IPS-NIHi7 (cell line): Measurements from ENCODE around the gene KRTAP9-6.
"Not testable (repeated sequence)": the region's sequence is repeated elsewhere in the genome, so short reads cannot be mapped to it uniquely, and the experiment has no call there.

Experiments
- DNase-seq: peaks from one replicate; pipeline ENCODE4 v3.0.0; 2012; ENCODE audit warnings: mixed read lengths; ENCODE audit errors: extremely low spot score

Gene KRTAP9-6

DNA sequence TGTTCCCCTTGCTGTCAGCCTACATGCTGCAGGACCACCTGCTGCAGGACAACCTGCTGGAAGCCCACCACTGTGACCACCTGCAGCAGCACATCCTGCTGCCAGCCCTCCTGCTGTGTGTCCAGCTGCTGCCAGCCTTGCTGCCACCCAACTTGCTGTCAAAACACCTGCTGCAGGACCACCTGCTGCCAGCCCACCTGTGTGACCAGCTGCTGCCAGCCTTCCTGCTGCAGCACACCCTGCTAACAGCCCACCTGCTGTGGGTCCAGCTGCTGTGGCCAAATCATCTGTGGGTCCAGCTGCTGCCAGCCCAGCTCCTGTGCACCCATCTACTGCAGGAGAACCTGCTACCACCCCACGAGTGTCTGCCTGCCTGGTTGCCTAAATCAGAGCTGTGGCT is 6.1 kb downstream of the KRTAP9-6 start:
- not testable (repeated sequence) for DNase-seq

GRCh38 chr17:41271858-41272257 is 6.7 kb downstream of the KRTAP9-6 start:
- no peak for DNase-seq

- DNase-seq, result peak; percentile 1
Measured at GRCh38 chr17:41275648-41276190, 10.5 kb downstream of the KRTAP9-6 start, which contains the start of gene KRTAP9-7. TSS of gene KRTAP9-7 (plus strand) at chr17:41275698. CDS start at chr17:41275698, 0 bp downstream.

DNA sequence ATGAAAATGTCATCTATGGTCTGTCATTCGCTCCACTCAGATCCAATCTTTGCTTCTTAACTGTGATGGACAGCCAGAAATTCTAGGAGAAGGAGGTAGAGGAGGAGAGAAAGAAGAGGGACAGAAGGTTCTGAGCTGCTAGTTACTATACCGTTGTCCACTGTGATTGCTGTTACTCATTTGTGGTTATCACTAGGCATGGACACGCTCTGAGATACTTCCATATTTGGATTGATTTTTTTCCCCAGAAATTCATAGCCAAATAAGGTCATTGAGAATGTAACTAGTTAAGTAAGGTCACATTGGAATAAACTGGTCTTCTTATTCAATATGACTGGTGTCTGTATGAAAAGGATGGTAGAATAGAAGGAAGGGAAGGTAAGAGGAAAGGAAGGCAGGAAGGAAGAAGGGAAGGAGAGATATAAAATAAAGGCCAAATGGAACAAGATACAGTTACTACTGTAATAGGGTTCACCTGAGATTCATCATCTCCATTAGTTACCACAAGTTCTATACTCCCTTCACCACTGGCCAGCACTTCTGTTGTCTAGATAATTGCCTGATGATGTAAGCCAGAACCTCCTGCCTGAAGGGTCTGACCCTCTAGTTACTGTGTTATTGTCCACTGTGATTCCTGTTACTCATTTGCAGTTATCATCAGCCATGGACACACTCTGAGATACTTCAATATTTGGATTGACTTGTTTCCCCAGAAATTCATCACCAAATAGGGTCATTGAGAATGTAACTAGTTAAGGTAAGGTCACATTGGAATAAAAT is 13.2 kb downstream of the KRTAP9-6 start:
- no peak for DNase-seq

DNA sequence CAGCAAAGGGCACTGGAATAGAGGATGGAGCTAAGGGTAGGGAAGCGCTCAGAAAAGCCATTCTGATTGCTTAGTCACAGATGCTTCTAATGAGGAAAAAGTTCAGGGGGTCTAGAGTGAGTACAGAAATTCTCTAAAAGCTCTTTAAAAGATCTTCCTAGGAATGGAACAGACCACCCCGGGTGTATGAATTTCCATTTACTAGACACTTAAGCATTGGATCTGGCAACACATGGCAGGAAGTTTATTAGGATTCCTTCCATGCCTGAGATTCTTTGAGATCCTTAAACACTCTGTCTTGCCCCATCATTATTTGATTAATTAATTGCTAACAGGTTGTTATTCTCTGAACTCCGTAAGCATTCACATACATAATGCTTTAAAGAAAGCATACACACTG is 18.9 kb downstream of the KRTAP9-6 start:
- DNase-seq, result peak; percentile 4

DNA sequence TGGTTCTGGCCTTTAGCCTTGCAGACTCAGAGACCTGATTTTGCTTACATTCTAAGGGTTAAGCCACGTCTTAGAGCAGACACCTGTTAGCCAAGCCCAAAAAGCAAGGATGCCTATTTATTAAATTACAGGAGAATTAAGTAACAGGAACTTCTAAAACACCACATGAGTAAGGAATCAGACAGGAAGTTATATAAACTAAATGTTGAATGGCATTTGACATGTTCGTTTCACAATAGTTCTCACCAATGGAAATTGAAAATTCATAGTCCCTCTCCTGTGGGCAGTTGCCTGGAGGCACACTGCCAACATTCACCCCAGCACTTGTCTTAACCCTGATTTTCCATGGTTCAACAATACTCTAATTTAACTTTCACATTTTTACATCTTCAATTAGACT is 19.4 kb downstream of the KRTAP9-6 start:
- peak; percentile 5 for DNase-seq

DNA sequence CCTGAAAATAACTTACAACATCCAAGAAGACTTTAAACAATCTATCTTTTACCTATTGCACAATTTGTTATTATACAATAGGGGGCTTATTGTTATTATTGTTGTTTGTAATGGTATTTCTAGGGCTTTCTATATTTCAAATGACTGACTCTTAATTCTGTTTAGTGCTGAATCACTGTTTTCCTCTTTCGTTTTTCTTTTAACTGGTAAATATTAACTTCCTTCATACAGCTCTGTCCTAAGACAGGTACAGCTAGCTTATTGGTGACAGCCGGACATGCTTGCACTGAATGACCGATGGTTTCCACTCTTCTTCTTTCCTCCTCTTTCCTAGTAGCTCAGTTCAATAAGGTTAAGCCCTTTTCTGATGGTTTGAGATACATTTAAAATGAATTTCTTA is 21.9 kb downstream of the KRTAP9-6 start:
- DNase-seq, result peak; percentile 0

DNA sequence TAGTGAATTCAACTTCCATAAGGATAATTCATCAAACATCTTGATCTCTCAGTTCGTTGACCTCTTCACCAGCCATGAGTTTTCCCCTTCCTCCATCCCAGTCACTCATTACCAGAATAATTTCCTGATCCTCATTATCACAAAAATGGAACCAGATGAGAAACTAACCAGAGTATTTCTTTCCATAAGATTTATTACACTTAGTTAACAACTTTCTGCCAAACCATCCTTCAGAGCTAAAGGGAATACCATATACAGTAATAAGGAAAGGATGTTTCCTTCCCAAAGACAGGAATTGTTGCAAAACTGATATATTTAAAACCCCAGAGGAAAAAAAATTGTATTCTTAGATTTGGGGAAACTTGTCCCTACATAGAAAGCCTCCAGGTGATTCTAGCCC is 28.8 kb downstream of the KRTAP9-6 start:
- DNase-seq, result peak; percentile 0

GRCh38 chr17:41296846-41297245 is 31.7 kb downstream of the KRTAP9-6 start:
- DNase-seq, result no peak

- DNase-seq, result no peak
Measured at GRCh38 chr17:41298458-41299135, 33.4 kb downstream of the KRTAP9-6 start.

- DNase-seq, result no peak
Measured at GRCh38 chr17:41301204-41301790, 36.1 kb downstream of the KRTAP9-6 start.

- no peak for DNase-seq
Measured at GRCh38 chr17:41301916-41302901, 37.0 kb downstream of the KRTAP9-6 start, which contains the start of gene KRTAP29-1. TSS of gene KRTAP29-1 (minus strand) at chr17:41302851. CDS start at chr17:41302851, 0 bp downstream.

- no peak for DNase-seq
Measured at GRCh38 chr17:41302981-41303380, 37.8 kb downstream of the KRTAP9-6 start.

DNA sequence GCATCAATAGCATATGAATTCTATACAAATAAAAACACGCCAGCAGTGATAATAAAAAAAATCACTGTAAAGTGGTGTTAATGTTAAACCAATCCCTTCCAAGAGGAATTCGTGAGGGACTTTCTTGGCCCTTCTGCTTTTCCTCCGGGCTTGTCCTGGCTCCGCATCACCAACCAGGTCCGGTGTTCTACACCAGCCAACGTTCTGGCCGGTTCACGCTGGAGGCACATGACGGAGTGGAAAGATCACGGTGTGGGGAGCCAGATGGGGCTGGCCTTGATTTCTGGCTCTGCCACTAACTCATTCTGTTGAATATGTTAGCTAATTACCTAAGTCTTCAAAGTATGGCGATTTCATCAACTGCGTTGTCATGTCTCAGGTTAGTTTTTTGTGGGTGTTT is 38.9 kb downstream of the KRTAP9-6 start:
- DNase-seq, result no peak

- no peak for DNase-seq
Measured at GRCh38 chr17:41307647-41308046, 42.5 kb downstream of the KRTAP9-6 start.

GRCh38 chr17:41308251-41308917 is 43.2 kb downstream of the KRTAP9-6 start:
- no peak for DNase-seq

GRCh38 chr17:41308918-41309359 is 43.8 kb downstream of the KRTAP9-6 start, which contains the start of gene KRTAP16-1:
TSS of gene KRTAP16-1 (minus strand) at chr17:41309309. CDS start at chr17:41309253, 56 bp downstream.
- DNase-seq, result no peak

GRCh38 chr17:41311111-41311510 is 45.9 kb downstream of the KRTAP9-6 start:
- no peak for DNase-seq

DNA sequence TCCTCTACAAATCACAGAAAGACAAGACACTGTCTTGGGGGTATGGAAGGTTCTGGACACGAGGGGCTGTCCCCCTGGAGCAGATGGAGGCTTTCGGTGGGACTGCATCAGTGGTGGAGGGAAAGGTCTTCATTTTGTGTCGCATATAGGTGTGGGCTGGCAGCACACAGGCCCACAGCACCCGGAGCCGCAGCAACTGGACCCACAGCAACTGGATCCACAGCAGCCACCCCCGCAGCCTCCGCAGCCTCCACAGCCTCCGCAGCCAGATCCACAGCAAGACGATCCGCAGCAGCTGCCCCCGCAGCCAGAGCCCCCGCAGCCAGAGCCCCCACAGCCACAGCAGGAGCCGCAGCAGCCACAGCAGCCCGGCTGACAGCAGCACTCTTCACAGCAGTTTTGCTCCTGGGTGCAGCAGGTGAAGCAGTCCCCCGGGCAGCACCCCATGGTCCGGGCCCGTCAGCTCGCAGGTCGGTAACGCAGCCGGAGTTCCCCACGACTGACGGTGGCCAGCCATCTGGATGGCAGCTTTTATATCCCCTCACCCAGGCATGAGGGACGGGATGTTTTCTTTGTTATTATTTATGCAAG is 50.1 kb downstream of the KRTAP9-6 start, which contains the start of gene KRTAP17-1:
Gene KRTAP17-1, minus strand, starts transcription at position 507 of the 591 bp plus-strand sequence. Its CDS starts 60 bp downstream, at position 447.
- no peak for DNase-seq
